ENCODE measurements around the gene IFITM2.
"Not testable (repeated sequence)": the region's sequence is repeated elsewhere in the genome, so short reads cannot be mapped to it uniquely, and the experiment has no call there.

IFITM2 gene

DNA sequence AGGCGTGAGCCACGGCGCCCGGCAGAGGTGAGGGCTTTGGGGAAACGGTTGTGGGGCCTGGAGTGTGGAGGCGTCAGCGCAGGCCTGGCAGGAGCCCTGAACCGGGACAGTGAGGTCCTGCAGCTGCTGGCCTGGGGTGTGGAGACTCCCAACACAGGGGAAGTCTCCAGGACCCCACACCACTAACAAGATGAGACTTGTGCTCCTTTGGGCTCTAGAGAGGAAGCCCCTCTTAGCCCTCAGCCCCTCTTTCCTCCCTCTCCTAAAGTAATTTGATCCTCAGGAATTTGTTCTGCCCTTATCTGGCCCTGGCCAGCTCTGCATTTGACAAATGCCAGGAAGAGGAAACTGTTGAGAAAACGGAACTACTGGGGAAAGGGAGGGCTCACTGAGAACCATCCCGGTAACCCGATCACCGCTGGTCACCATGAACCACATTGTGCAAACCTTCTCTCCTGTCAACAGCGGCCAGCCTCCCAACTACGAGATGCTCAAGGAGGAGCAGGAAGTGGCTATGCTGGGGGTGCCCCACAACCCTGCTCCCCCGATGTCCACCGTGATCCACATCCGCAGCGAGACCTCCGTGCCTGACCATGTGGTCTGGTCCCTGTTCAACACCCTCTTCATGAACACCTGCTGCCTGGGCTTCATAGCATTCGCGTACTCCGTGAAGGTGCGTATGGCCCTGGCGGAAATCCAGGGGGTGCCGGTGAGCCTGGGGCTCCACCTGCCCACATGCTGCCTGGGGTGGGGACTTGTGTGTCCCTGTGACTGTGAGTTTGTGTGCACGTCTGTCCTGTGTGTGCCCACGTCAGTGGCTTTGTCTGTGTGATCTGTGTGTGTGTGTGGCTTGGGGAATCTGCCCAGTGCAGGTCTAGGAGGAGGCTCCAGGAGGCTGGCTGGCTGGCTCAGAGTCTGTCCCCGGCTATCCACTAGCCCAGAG is at the start of gene IFITM2:
Gene IFITM2, plus strand, starts transcription at position 51 of the 943 bp plus-strand sequence. Its CDS starts 377 bp downstream, at position 428.
- DNase-seq, result not testable (repeated sequence)

DNA sequence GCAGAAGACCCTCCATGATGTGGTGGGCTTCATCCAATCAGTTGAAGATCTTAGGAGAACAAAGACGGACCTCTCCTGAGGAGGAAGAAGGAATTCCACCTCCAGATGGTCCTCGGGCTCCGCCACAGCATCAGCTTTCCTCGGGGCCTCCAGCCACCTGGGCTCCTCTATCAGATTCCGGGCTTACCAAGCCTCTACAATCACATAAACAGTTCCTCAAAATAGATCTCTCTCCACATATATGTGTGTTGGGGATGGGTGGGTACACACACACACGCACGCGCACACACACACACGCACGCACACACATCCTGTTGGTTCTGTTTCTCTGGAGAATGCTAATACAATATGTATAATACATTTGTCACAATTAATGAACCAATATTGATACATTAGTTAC is 48.2 kb upstream of the IFITM2 start:
- peak; percentile 8 for DNase-seq

DNA sequence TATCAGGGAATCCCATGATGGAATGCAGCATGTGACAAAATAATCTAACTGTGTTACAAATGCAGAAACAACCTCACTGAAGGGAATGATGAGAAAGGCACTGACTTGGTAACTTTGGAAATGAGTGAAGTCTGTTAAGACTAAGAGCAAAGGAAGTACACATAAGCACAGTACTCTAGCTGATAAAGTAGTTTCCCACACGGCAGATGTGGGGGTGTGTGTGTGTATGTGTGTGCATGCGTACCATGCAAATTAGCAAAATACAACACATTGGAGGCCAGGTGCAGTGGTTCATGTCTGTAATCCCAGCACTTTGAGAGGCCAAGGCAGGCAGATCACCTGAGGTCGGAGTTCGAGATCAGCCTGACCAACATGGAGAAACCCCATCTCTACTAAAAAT is 46.0 kb upstream of the IFITM2 start:
- DNase-seq, result no peak

DNA sequence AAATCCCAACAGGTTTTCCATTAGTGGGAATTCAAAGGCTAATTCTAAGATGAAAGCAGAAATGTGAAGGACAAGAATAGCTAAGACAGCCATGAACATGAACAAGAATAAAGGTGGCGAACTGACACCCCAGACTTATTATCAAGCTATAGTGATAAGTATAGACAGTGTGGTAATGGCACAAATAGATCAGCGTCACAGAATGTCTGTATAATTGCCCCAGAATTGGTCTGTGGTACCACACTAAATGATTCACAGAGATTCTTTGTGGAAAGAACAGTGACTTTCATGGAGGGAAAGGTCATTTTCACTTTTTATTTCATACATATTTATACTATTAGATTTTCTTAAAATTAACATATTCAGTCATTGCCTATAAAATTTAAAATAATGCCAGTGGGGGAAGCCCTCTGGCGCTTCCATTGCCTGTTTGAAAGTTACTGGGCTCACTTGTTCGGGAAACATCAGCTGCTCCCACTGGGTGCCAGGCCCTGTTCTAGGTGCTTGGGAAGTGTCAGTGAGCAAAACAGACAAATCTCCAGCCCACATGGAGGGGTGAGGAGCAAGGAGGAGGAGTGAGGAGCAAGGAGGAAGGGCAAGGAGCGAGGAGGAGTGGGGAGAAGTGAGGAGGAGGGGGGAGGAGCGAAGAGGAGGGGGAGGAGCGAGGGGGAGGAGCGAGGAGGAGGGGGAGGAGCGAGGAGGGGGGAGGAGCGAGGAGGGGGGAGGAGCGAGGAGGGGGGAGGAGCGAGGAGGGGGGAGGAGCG is 40.8 kb upstream of the IFITM2 start:
- DNase-seq, result no peak

DNA sequence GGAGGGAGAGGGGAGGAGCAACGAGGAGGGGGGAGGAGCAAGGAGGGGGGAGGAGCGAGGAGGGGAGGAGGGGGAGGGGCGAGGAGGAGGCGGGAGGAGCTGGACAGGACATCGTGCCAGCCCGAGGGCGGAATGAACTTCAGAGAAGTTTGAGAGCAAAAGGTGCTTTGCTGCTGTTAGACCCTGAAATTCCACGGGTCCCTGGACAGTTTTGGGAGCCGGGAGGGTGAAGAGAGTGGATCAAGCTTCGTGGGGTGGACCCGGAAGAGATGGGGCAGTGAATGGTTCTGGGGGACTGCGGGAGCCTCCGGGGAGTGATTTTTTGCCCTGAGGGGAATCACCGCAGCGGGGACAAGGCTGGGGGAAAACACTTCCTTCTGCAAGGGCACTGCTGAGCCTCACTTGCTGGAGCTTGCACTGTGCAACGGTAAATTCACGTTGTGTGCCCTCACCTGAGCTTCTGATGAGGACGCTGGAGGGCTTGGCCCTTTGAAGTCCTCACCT is 40.1 kb upstream of the IFITM2 start:
- DNase-seq, result no peak

DNA sequence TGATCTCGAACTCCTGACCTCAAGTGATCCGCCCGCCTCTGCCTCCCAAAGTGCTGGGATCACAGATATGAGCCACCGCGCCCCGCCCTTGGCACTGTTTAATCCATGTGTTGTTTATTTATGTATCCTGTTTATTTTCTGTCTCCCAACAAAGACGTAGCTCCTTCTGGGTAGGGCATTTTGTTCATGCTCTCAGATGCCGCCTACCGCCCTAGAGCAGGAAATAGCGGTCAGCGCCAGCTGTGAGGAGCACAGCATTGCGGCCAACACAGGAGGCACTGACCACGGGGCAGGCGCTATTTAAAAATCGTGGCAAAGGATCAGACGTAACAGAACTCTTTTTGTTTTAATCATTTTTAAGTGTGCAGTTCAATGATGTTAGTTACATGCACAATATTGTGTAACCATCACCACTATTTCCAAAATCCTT is 38.9 kb upstream of the IFITM2 start:
- peak; percentile 12 for DNase-seq

DNA sequence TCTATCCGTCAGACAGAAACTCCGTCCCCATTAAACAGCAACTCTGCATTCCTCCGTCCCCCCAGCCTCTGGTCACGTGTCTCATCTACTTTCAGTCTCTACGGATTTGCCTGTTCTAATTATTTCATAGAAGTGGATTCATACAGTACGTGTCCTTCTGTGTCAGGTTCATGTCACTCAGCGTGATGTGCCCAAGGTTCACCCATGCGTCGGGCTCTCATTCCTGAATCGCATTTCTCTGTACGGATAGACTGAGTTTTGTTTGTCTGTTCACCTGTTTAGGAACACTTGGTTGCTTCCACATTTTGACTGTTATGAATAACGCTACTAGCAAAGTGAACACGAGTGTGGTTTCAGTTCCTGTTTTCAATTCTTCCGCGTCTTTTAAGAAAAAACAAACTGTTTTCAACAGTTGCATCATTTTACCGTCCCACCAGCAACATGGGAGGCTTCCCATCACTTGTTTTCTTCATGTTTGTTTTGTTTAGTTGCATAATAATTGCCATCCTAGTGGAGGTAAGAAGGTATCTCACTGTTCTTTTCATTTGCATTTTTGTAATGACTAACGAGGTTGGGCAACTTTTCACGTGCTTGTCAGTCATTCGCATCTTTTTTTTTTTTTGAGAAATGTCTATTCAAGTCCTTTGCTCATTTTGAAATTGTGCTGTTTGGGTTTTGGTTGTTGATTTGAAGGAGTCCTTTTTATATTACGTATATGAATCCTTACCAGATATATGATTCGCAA is 38.3 kb upstream of the IFITM2 start:
- no peak for DNase-seq

- DNase-seq, result no peak
These were observed 36.9 kb upstream of the IFITM2 start for GRCh38 chr11:270451-271318.

DNA sequence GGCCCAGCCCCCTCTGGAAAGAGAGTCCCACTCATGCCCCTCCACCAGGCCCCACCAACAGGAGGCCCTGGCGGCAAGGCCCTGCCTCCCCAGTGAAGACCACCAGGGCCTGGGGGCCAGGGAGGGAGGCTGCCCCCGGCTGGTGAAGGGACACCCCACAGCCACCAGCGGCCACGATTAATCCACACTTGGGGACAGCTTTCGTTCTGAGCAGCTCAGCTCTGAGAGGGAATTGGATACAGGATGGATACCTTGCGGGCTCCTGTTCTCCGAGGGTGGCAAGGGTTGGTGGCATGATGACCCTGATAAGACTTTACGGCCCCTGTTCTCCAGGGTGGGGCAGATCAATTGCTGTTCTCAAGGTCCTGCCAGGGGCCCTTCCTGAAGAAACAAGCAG is 36.3 kb upstream of the IFITM2 start:
- no peak for DNase-seq

DNA sequence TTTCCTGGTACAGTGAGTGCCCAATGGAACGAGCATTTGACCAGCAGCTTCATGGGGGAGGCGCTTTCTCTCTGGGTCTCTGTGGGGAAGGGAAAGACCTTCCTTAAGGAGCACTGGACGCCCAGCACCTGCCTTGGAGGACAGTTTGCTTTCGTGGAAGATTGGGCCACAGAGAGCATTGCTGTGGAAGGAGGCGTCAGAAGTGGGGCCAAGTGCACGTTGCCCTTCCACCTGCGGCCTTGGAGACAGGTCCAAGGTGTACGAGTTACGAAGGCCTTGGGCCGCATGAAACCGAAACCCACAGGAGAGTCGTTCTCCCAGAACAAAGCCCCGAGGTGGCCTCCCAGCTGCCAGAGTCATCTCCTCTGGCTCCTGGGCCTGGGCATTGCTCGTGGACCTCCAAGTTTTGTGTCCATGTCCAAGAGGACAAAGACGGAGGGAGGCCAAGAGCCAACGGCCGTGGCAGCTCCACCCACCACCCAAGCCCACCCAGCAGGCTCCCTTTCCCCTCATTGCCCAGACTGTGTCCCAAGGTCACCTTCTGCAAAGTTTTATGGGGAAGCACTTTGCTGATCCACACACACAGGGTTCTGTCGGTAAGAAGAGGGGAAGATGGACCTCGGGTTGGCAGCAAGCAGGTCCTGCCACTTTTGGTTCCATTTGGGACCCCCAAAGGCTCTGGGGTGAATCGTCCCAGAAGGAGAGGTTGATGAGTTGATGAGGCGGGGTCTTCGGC is 35.3 kb upstream of the IFITM2 start:
- DNase-seq, result no peak

DNA sequence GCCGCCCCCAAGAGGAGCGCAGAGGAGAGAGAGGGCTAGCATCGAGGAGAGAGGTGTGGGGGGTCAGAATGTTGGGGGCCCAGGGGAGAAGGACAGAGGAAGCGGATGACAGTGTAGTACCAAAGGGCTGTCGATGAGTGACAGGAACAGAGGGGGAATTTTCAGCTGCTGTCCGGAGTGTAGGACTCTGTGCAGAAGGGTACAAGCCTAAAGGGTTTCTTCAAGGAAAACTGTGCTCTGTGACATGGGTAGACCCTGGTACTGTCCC is 34.8 kb upstream of the IFITM2 start:
- no peak for DNase-seq

GRCh38 chr11:276219-276618 is 31.4 kb upstream of the IFITM2 start:
- no peak for DNase-seq

DNA sequence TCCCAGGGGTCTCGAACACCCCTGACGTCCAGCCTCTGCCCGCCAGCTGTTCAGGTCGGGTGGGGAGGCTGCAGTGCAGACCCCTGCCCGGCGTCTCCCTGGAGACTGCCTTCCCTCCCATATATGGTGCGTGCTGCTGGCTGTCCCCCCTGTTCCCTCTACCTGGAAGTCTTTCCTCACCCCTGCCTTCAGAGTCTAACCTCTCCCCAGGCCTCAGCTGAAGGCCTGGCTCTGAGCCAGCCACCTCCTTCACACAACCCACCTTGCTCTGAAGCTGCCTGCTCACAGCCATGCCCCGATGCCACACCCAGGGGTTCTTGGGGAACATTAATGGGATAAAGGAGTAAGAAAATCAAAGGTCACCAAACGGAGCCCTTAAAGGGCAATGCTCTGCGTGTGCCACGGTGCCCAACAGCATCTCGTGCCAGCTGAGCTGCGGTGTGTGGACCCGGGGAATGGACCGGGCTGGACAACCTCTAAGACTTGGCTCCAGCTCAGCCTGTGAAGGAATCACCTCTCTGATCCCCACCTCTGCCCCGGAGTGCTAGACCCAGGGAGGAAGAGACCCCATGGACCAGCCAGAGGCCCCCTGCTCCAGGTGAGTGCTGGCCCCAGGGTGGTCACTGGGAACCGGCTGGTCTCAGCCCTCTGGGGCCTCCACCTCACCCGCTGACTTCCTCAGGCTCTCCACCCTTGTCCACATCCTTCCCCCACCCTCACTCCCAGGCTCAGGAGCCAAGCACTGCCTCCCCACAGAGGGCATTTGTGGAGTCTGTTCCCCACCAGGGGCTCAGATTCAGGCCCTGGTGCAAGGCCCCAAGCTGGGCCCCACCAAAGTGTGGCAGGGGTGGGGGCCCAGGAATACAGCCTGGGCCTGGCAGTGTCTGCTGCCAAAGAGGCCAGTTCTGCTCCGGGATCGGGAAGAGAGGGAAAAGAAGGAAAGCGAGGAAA is 29.3 kb upstream of the IFITM2 start, which contains the start of gene NLRP6:
Gene NLRP6, plus strand, starts transcription at position 407 of the 951 bp plus-strand sequence. Its CDS starts 163 bp downstream, at position 570.
- DNase-seq, result no peak

GRCh38 chr11:279040-279965 is 28.3 kb upstream of the IFITM2 start:
- no peak for DNase-seq

- DNase-seq, result peak; percentile 7
These were observed 27.5 kb upstream of the IFITM2 start for GRCh38 chr11:279966-280705.

- DNase-seq, result no peak
These were observed 26.7 kb upstream of the IFITM2 start for GRCh38 chr11:280706-281485.

DNA sequence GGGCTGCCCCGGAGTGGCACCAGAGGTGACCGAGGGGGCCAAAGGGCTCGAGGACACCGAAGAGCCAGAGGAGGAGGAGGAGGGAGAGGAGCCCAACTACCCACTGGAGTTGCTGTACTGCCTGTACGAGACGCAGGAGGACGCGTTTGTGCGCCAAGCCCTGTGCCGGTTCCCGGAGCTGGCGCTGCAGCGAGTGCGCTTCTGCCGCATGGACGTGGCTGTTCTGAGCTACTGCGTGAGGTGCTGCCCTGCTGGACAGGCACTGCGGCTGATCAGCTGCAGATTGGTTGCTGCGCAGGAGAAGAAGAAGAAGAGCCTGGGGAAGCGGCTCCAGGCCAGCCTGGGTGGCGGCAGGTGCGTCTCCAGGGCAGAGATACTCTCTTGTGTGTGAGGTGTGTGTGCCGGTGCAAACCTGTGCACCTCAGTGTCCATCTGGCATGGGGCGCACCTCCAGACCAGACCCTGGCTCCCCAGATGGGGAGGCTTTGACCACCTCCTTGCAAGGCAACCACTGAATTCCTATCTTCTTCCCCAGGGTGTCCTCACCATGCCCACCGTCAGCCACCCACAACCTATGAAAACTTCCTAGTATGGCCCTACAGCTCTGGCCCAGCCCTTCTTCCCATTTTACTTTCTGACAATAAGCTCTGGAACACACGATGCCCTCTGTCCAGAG is 26.0 kb upstream of the IFITM2 start:
- DNase-seq, result no peak

Data from NCI-H82 (cell line).